ENCODE data around the gene PHACTR1.

DNA sequence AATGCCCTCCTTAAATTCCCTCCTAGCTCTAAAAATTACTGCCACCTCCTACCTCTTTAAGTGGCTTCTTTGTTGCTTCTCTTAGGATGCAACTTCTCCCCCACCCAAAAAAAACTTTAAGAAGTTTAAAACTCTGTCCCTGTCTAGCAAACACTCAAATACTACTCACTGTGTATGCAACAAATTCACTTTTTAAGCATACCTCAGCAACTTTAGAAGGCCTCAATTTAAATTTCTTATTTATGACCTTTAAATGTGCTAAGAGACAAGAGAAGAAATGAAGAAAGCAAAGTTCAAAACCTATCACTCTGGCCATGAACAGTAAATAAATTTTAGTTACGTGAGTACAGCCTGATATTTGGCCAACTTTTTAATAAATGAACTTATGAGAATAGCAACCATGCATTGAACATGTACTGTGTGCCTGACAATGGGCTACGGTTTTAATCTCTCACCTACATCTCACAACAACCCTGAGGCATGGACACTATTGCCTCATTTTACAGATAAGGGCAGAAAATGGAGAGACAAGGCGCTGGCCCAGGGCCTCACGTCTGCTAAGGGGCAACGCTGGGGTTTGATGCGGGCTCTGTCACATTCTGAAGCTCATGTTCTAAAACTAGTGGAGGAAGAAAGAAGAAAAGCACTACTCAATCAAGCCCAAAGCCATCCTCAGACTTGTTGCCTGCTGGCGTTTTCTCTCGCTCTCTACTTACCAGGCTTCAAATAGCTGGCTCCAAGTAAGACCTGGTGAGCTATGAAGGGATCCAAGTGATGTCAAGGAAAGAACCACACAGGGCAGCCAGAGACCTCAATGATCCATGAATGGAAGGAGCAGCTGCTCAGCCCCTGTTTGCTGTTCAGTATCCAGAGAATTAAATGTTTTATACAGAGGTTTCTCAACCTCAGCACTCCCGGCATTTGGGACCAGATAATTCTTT lies 512.0 kb downstream of the PHACTR1 start:
- TF ChIP-seq TAF1 (IDR thresholded peaks at IDR 0.05; ENCODE audit: borderline replicate concordance, low read depth, low read length): no peak
- TF ChIP-seq POLR2A (IDR thresholded peaks at IDR 0.05; ENCODE audit: low read depth, low read length): no peak

All from GM12892 (cell line).